HG03066 (cell line): ENCODE data around the gene OPCML.

ENCODE experiments used
- ATAC-seq: cut with Tn5 transposase; IDR thresholded peaks from one replicate; pipeline ENCODE4 v1.9.1; 2021; ENCODE audit warnings: low read depth; ENCODE audit not compliant: unreplicated experiment

OPCML gene

DNA sequence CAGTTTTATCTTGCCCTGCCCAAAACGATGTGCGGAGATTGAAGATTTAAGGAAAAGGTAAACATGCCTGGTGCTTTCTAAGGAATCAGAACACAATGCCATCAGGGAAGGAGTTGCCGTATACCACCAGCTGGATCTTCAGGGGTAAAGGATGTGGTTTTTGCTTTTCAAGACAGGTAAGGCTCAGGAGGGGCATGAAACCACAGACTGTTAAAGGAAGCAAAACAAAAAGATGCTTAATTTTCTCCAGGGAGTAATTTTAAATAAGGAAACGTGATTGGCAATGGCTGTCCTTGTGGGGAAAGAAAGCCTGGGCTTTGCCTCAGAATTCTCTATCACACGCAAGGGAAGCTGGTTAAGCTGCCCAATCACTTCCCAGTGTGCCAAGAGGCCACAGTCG is 655.6 kb downstream of the OPCML start:
- ATAC-seq, result no peak

DNA sequence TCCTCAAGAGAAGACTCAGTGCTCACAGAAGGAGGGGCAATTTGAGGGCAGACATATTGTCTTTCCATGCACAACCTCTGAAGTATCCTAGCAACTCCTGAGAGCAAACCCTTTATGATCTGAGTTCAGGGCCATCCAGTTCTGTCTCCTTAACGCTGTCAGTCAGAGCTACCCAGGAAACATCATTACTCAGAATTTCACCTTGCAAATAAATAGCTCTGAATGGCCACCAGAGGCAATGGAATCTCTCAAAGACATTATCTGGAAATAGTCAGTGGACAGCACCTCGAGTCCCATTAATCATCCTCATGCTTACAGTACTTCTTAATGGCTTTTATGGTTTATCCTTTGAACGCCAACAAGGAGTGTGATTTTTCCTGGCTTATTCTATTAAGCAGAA is 656.1 kb downstream of the OPCML start:
- ATAC-seq, result no peak

DNA sequence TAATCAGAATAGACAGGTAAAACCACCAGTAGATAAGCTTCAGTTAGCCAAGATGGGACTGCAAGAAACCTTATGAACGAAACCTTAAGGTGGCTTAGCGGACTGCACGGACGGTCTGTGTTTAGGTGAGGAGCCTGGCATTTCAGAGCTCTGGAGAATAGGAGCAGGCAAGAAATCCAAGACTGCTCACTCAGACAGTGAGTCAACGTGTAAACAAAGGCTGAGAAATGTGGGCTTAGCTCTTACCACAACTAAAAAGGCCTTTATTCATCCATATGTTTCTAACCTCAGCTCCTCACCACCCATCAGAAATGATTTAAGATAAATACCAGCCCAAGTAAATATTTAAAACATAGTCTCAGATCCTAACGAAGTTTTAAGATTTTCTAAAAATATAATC is 657.7 kb downstream of the OPCML start:
- no peak for ATAC-seq

DNA sequence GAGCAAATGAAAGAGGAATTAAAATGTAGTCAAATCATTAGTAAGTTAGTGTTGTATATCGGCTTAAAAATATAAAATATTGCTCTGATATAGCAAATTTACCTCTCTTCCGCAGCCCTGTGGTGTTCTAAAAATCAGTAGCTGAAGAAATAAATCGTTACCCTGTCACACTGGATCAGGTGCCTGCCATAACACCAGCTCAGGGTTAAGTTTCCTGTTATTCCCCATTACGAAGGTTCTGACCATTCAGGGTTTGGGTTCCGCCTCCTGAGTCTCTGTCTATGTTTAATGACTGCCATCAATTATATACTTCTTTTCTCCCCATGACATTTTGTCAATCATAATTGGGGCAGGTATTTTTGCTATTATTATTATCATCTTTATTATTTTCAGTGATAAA is 658.5 kb downstream of the OPCML start:
- no peak for ATAC-seq

DNA sequence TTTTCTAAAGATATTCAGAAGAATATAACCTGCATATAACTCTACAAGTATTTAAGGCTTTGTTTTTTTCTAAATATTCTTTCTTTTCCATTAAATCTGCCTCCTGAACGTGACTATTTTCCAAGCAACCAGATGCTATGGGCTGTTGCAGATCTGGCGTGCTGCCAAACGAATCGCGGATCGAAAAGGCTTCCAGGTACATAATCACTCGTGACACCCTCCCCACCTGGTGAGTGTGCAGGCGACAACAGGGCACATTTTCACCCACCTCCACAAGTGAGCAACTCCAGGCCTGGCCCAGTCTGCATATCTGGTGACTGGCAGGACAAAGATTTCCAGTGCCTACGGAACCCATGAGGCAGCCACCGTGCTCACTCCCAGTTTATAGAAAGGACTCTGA is 660.1 kb downstream of the OPCML start:
- ATAC-seq, result no peak

DNA sequence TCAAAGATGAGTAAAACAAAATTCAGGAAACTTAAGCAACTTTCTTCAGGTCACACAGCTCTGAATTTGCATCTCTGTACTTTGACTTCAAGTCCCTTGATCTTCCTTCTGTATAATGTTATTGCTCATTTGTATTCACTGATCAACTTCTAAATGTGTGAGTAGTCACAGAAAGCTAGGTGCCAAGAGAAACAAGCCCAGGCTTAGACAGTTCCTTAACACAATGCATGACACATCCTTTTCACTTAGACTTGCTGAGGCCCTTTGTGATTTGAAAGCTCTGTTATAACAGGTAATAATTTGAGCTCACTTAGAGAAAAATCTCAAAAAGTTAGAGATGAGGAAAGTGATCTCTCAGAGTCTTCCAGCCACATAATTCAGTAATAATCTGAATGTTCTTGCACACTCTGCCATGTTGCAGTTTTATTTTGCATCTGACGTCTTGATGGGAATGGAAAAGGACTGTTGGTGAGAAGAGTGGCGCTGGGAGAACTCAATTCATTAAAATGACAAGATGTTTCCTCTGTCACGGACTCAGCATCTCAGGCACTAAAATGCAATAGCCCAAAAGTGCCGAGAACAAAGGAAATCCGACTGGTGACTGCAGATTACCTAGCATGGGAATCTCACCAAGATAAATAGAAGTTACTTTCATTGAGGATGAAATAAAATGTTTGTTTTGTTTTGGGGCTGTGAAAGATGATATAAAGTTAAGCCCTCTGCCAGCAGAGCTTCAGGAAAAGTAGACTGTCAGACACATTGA is 665.3 kb downstream of the OPCML start:
- no peak for ATAC-seq

DNA sequence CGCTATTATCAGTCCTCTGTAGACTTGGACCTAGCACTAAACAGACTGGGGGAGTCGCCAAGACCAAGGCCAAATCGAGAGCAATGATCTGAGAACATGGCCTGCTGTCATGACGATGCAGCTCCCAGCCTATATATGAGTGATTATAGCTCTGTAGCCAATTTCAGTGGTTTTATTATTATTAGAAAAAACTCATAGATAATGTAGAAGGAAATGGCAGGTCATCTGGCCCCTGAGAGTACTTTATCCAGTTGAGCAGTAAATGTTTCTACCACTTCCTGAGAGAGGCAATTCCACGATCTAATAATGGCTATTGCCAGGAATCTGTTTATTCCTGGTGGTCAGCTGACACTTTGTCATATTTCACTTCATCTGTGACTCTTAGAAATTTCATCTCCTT is 666.7 kb downstream of the OPCML start:
- ATAC-seq, result no peak

DNA sequence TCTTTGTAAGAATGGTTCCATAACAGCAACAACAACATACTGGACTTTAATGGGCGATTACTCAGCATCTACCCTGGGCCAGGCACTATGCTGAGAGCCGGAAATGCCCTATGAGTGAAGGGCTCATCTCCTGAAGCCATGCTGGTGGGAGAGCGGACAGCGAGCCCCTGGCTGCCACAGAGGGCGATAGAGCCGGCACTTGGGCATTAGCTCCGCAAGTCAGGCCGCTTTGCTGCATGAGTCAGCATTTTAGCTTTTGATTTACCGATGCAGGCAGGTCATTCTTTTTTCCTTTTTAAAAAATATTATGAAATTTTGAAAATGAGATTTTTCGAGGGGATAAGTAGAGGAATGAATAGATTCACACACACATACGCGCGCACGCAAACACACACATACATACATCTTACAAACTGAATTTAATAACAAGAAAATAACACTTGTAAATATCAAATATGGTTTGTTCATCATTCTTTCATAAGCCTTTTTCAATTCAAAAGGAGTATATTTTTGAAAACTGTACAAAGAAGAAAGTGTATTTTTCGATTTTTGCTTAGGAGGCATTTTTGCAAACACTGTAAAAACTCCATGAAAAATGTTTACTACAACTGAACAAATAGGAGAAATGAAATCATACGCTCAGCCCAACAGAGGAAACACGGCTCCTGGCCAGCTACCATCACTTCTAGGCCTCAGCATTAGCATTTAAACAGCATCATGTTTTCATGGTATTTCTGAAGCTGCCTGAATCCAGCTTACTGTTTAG is 667.3 kb downstream of the OPCML start:
- ATAC-seq, result no peak

DNA sequence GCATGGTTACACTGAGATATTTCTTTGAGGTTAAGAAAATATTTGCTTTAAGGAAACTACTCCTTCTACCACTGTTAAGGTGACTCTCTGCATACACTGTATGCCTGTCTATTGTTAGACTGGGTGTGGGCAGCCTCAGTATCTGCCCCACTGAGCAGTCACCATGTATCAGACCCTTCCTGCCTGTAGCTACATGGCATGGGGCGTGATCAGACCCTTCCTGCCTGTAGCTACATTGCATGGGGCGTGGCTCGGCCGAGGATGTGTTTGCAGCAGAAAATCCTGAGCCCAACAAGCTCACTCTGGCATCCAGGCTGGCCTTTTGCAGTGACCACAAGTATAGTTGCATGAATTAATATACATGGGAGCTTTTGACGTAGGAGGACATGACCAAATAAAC is 669.4 kb downstream of the OPCML start:
- ATAC-seq, result no peak

DNA sequence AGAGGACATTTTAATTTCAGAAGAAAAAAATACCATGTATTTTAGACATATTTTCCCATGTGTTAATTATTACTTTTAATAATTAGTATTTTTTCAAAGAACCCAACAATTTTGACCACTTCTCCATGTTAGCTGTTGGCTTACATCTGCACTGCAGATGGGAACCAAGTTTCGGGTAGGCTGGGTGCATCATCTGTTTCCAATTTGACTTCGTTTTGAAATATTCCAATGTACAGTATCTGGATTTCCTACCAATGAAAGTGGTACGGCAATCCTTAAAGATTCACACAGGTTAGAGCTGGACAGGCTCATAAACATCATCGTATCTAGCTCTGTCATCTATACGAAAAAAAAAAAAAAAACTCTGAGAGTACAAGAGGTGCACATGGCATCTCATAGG is 670.2 kb downstream of the OPCML start:
- ATAC-seq, result no peak

DNA sequence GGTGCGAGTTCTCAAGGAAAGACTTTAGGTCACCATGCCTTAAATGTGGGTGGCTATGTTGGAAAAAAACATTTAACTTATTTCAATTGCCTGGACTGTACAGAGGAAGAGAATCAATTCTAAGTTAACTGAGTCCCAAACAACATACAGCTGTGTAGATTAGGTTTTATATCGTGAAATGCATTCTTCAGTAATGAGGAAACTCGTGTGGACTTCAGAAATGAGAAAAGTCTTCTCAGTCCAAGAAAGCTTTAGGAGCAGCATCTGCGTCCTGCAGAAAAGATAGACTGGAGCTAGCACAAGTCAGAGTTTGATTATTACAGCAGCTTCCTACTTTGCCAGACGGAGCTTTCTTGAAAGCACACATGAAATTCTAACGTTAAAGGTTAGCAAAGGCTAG is 673.0 kb downstream of the OPCML start:
- no peak for ATAC-seq

DNA sequence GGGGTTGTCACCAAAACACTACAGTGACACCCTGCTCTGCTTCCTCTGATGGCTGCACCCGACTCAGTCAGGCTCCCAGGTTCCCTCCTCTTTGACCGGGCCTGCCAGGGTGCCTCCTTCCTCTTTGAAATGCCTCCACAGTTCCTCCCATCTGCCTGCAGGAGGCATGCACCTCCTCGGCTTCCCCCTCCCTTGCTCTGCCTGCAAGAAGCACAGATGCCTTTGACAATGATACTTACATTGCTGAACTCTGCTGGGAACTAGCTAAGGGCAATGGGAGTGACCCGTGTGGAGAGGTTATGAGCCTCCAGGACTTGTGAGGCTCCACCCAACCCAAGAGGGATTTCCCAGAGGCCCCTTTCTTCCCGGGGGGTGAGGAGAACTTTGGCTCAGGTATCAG is 674.1 kb downstream of the OPCML start:
- no peak for ATAC-seq

DNA sequence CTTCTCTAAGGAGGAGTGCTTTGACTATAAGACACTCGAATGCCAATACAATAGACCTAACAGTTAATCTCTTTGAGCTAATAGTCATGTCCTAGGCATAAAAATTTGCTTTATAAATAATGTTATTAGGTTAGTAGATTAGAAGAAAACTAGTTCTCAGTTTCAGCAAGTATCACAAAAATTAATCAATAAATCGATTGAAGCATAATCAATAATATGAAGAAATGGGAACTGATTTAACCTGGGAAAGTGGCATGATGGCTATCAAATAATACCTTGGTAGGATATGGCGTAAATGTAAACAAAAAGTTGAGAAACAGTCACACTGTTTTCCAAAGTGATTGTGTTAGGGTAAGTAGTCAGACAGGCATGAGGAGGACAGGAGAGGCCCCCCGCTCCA is 676.3 kb downstream of the OPCML start:
- no peak for ATAC-seq

DNA sequence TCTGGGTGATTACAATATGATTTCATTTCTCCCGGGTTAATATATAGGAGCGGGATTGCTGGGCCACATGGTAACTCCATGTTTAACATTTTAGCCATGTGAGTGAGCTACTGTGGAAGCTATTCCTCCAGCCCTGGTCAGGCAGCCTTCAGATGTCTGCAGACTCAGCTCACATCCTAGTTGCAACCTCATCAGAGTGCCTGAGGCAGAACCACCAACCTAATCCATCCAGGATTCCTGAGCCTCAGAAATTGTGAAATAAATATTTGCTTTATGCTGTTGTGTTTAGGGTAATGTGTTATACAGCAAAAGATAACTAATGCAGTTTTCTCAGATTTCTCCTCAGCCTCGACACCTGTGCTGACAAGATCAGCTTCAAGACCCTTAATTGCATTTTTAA is 676.8 kb downstream of the OPCML start:
- no peak for ATAC-seq

DNA sequence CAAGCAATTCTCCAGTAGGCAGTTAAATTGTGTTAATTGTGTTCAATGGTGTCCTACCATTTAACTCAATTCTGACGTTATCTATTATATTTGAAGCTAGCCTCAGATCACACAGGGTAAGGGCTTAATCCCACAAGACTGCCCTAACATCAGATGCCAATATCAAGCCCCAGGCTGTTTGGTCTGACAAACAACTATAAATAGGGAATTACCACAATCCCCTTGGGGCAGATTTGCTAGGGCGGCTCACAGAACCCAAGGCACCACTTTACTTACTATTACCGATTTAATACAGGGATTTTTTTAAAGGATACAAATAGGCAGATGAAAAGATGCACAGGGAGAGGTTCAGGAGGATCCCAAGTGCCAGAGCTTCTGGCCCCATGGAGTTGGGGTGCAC is 678.4 kb downstream of the OPCML start:
- ATAC-seq, result no peak

DNA sequence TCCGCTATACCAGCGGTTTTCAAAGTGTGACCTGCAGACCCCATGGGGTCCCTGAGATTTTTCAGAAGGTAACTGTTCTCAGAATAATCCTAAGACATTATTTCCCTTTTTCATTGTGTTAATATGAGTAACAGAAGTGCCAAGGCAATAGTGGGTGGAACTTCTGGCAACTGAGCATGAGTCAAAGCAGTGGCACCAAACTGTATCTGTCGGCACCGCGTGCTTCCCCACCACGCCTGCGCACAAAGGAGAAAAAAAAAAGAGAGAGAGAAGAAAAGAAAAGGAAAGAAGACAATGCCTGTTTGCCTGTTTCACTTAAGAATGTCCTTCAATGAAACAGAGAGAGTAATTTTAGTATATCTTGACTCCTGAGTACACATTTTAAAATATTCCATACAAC is 679.9 kb downstream of the OPCML start:
- no peak for ATAC-seq

DNA sequence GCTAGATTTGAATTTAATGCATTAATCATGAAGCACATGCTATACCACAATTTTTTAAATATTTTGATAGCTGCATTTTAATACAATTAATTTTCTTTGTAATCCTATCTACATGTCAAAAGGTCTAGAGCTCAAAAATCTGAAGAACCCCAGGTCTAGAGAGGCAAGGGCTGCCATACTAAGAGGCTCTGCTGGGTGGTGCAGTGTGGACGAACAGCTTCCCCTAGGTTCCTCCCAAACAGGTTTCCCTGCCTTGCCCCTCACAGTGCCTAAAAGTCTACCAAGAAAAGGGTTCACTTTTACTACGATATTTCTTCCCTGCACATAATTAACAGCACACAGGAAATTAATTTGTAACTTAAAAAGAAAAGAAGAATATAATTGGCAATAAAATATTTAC is 681.1 kb downstream of the OPCML start:
- ATAC-seq, result no peak

DNA sequence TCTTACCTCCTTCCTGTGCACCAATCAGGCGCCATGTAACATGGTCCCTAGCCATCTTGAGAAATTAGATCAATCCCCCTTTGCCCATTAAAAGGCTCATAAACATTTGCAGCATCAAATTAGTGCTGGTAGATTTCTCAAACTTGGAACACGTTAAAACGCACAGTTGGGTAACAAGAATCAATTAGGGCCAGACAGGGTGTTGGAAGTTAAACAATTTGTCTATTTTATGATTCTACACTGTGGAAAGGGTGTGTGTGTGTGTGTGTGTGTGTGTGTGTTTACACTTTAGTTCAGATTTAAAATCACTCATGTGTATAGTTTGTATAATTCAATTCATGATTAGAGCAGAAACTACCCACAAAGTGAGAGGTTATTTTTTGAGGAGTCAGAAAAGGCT is 682.0 kb downstream of the OPCML start:
- ATAC-seq, result no peak

DNA sequence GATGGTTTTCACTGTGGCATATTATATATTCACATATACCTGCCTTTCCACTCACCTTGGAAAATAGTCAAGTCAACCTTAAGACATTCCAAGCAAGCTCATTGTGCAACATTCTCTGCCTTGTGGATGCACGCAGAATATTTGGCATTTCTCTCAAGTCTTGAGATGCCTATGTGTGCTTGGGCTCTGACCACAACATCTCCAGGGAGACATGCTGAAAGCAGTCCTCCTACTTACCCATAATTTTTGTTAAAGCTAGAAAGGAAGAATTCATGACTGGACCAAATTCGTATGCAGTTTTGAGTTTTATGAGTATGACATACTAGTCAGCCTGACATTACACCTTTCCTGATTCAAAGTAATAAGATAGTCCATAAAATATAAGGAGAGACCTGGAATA is 684.0 kb downstream of the OPCML start:
- ATAC-seq, result no peak

DNA sequence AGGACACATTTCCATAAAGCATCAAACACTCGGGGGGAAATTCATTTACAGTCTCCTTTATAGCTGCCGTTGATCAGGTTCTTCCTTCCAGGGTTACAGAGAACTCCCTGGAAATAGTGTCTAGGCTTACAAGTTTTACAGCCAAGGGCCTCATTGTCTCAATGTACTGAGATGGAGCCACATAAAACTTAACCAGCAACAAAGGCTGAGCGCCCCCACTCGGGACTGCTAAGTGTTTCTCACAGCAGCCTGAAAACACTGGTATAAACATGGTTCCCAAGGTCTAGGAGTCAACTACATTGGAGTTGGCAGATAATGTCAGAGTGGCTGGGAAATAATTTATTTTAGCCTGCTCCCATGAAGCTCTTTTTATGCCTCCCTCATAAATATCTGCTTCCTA is 686.2 kb downstream of the OPCML start:
- no peak for ATAC-seq

DNA sequence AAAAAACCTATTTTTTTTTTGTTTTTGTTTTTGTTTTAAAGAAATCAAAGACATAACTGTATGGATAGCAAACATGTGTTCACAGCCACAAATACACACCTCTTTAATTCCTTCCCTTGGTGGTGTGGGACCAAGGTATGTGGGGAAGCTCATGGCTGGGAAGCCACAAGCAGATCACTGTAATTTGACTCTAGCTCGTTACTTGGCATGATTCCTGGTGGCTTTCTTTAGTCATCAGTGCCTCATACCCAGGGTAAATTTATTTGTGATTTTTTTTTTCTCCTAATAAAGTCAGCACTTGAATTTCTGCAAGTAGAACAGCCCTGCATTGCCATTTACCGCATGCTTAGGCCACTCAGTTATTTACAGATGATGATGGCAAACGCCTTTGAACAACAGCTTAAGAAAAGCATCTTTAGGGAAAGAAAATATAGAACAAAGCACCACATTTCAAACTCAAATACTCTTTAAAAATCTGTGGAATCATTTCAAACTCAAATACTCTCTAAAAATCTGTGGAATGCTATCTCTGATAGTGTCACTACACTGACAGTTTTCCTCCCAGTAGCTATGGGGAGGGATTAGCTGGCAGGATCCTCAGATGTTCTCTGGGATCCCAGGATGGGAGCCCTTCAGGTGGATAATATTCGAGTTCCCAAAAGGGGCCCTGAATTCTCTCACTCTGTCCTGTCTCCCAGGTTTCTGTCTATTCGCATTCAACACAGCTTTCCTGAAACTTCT is 687.2 kb downstream of the OPCML start:
- ATAC-seq, result no peak

DNA sequence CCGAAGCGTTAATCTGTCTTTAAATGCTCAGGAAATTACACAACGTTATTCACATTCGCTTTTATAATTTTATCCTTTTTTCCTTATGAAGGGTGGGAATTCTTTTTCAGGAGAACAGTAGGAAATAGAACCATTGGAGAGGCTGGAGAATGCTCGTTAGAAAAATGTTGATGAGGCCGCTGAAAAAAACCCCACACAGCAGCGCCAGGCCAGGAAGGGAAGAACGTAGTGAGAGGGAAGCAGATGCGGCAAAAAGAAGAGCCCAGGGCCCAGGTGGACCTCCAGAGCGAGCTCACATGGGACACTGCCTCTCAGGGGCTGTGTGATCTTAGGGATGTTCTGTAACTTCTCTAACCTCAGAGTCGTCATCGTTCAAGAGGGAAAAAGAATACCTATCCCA is 691.6 kb downstream of the OPCML start:
- no peak for ATAC-seq
